ENCODE measurements around the gene SEMA3A. TPM values are rescaled to one million over a fixed set of nuclear protein-coding genes. Genes with fewer than 3 reads are reported as not detected.

Gene SEMA3A
- total RNA-seq, 1 experiment from 2014 or later, result 32.2 TPM

GRCh38 chr7:84144935-84145334 lies 49.7 kb downstream of the SEMA3A start (continued):
- TF ChIP-seq ZNF512 (CRISPR knock-in tag; IDR thresholded peaks at IDR 0.05; ENCODE audit: borderline replicate concordance) (no peak), ZNF121 (CRISPR knock-in tag; IDR thresholded peaks at IDR 0.05) (no peak)

GRCh38 chr7:84144480-84144879 lies 50.1 kb downstream of the SEMA3A start:
- no peak for DNase-seq (ENCODE audit: low spot score)
- no peak for TF ChIP-seq USF1 (CRISPR knock-in tag; IDR thresholded peaks at IDR 0.05)
- TF ChIP-seq NFE2L1 (CRISPR knock-in tag; IDR thresholded peaks at IDR 0.05), result peak; percentile 65
- no peak for TF ChIP-seq PREB (CRISPR knock-in tag; IDR thresholded peaks at IDR 0.05; ENCODE audit: borderline replicate concordance)
- CTCF ChIA-PET, result no interaction called here
- POLR2A ChIA-PET, result no interaction called here
- Mint-ChIP-seq H3K27ac (peak overlapping the region; percentile 97), H3K9me3 (peaks cover 4% of the 10 kb centered on the region), H3K27me3 (ENCODE audit: low read depth) (no peaks in the 10 kb centered on the region), H3K4me1 (peaks cover 77% of the 10 kb centered on the region), H3K4me3 (peak overlapping the region; percentile 48; the same call in 1 of the 2 replicates), H3K36me3 (peaks cover 7% of the 10 kb centered on the region)
- no peak for ATAC-seq

GRCh38 chr7:84142726-84143125 lies 51.9 kb downstream of the SEMA3A start:
- ATAC-seq (no peak), DNase-seq (ENCODE audit: low spot score) (no peak)
- no peak overlapping the region for H3K4me3 Mint-ChIP-seq
- peaks cover 4% of the 10 kb centered on the region for H3K9me3 Mint-ChIP-seq
- H3K27ac Mint-ChIP-seq, result peak overlapping the region; percentile 18
- no peaks in the 10 kb centered on the region for H3K27me3 Mint-ChIP-seq (ENCODE audit: low read depth)
- ChIA-PET POLR2A (no interaction called here), CTCF (no interaction called here)
- peaks cover 7% of the 10 kb centered on the region for H3K36me3 Mint-ChIP-seq
- peaks cover 76% of the 10 kb centered on the region for H3K4me1 Mint-ChIP-seq
- TF ChIP-seq GABPB1 (CRISPR knock-in tag; IDR thresholded peaks at IDR 0.05) (no peak), ATF3 (CRISPR knock-in tag; conservative IDR thresholded peaks at IDR 0.05) (no peak), ELF4 (CRISPR knock-in tag; IDR thresholded peaks at IDR 0.05; ENCODE audit: low read depth) (no peak), ESRRA (CRISPR knock-in tag; IDR thresholded peaks at IDR 0.05; ENCODE audit: borderline replicate concordance) (no peak), ZNF317 (CRISPR knock-in tag; IDR thresholded peaks at IDR 0.05; ENCODE audit: borderline replicate concordance, low read depth) (no peak), RELA (CRISPR knock-in tag; IDR thresholded peaks at IDR 0.05; ENCODE audit: borderline replicate concordance) (no peak), E2F4 (CRISPR knock-in tag; IDR thresholded peaks at IDR 0.05; ENCODE audit: borderline replicate concordance, low read depth) (no peak), FOXP1 (CRISPR knock-in tag; IDR thresholded peaks at IDR 0.05; ENCODE audit: borderline replicate concordance) (no peak), CREM (CRISPR knock-in tag; IDR thresholded peaks at IDR 0.05) (no peak), ATF1 (CRISPR knock-in tag; IDR thresholded peaks at IDR 0.05) (no peak), FOXK1 (CRISPR knock-in tag; IDR thresholded peaks at IDR 0.05) (no peak), FOXP4 (CRISPR knock-in tag; IDR thresholded peaks at IDR 0.05) (no peak), NR2C2 (CRISPR knock-in tag; IDR thresholded peaks at IDR 0.05) (no peak), HMGXB4 (CRISPR knock-in tag; IDR thresholded peaks at IDR 0.05) (no peak), NFYB (CRISPR knock-in tag; conservative IDR thresholded peaks at IDR 0.05; ENCODE audit: low read depth) (no peak), KAT7 (CRISPR knock-in tag; IDR thresholded peaks at IDR 0.05; ENCODE audit: borderline replicate concordance) (no peak), ATF2 (CRISPR knock-in tag; IDR thresholded peaks at IDR 0.05; ENCODE audit: borderline replicate concordance, low read depth) (no peak)
